IMR-90 (cell line): ENCODE measurements around the gene TMPRSS13. TPM values are rescaled to one million over a fixed set of nuclear protein-coding genes. Genes with fewer than 3 reads are reported as not detected.

Experiments used
- ATAC-seq: fragments of 200-7000 bp; cut with Tn5 transposase; 2 replicates; pipeline ENCODE4 v1.9.1; 2020; ENCODE audit warnings: low read depth, mild to moderate bottlenecking, moderate library complexity
- BruUV-seq: library from RNA; stranded (reverse); fragments of 400-500 nt; replicated peaks from 2 replicates; lab custom pipeline; 2021; lab: Mats Ljungman, UMichigan
- CTCF ChIA-PET: fragments of 300-600 bp; formaldehyde crosslinking; extraction: SDS; loops from one replicate; lab custom pipeline; 2021; ENCODE audit warnings: antibody characterized with exemption; lab: Yijun Ruan, JAX
- POLR2A ChIA-PET: fragments of 300-600 bp; sonication (Branson Sonifier 250); formaldehyde crosslinking; loops from one replicate; lab custom pipeline; 2022; ENCODE audit warnings: antibody characterized with exemption; ENCODE audit not compliant: unreplicated experiment; lab: Charles Lee
- DNase-seq: peaks from one replicate; pipeline ENCODE4 v3.0.0; 2013
- H2AFZ ChIP-seq: replicated peaks from 2 replicates; pipeline ENCODE3; 2013; ENCODE audit warnings: low read length, mild to moderate bottlenecking; ENCODE audit not compliant: poor library complexity
- H2AK5ac ChIP-seq: 2 replicates; pipeline ENCODE4 v1.6.1; 2013; ENCODE audit warnings: low read depth, low read length, inconsistent platforms
- H2AK9ac ChIP-seq: replicated peaks from 2 replicates; pipeline ENCODE3; 2013; ENCODE audit warnings: mild to moderate bottlenecking, low read depth, low read length, moderate library complexity; ENCODE audit not compliant: poor library complexity
- H2BK120ac ChIP-seq: 2 replicates; pipeline ENCODE4 v1.6.1; 2013; ENCODE audit warnings: low read depth, low read length, inconsistent platforms
- H2BK15ac ChIP-seq: 3 replicates; pipeline ENCODE4 v1.6.1; 2013; ENCODE audit warnings: low read depth, low read length, inconsistent platforms
- H2BK20ac ChIP-seq: 2 replicates; pipeline ENCODE4 v1.6.1; 2013; ENCODE audit warnings: low read depth, mild to moderate bottlenecking, inconsistent platforms, low read length, moderate library complexity
- H2BK5ac ChIP-seq: 2 replicates; pipeline ENCODE4 v1.6.1; 2013; ENCODE audit warnings: mild to moderate bottlenecking, low read depth, low read length, inconsistent platforms; ENCODE audit not compliant: poor library complexity, severe bottlenecking
- H3K14ac ChIP-seq: replicated peaks from 2 replicates; pipeline ENCODE4 v1.6.1; 2013; ENCODE audit warnings: low read depth, low read length, inconsistent platforms
- H3K18ac ChIP-seq: 2 replicates; pipeline ENCODE4 v1.6.1; 2013; ENCODE audit warnings: low read depth, low read length, control low read depth
- H3K23ac ChIP-seq: 2 replicates; pipeline ENCODE4 v1.6.1; 2013; ENCODE audit warnings: low read depth, low read length, inconsistent platforms
- H3K27ac ChIP-seq: 2 replicates; pipeline ENCODE4 v1.5.1; 2013; ENCODE audit warnings: mild to moderate bottlenecking, control low read depth, low read length; ENCODE audit not compliant: insufficient read depth
- H3K27me3 ChIP-seq: 2 replicates; pipeline ENCODE4 v1.6.1; 2013; ENCODE audit warnings: low read length; ENCODE audit not compliant: control insufficient read depth, insufficient read depth
- H3K36me3 ChIP-seq: 2 replicates; pipeline ENCODE4 v1.6.1; 2013; ENCODE audit warnings: low read length, mixed read lengths; ENCODE audit not compliant: control insufficient read depth, insufficient read depth
- H3K4ac ChIP-seq: 2 replicates; pipeline ENCODE4 v1.6.1; 2013; ENCODE audit warnings: low read depth, low read length, inconsistent platforms
- H3K4me1 ChIP-seq: 2 replicates; pipeline ENCODE4 v1.6.1; 2013; ENCODE audit warnings: low read length, mixed read lengths; ENCODE audit not compliant: control insufficient read depth, insufficient read depth
- H3K4me2 ChIP-seq: 2 replicates; pipeline ENCODE4 v1.6.1; 2013; ENCODE audit warnings: low read depth, mild to moderate bottlenecking, control low read depth, low read length, moderate library complexity
- H3K4me3 ChIP-seq: 2 replicates; pipeline ENCODE4 v1.5.1; 2013; ENCODE audit warnings: low read depth, mild to moderate bottlenecking, control low read depth, low read length, moderate library complexity; ENCODE audit not compliant: insufficient read depth
- H3K56ac ChIP-seq: 2 replicates; pipeline ENCODE4 v1.6.1; 2013; ENCODE audit warnings: low read length, inconsistent platforms; ENCODE audit not compliant: insufficient read depth; ENCODE audit errors: extremely low read depth
- H3K79me1 ChIP-seq, 2 experiments: 2 replicates each; pipeline ENCODE4 v1.6.1; 2013; ENCODE audit warnings: low read length in 2 of 2, inconsistent platforms in 1 of 2, low read depth in 1 of 2
- H3K9ac ChIP-seq: 2 replicates; pipeline ENCODE4 v1.6.1; 2013; ENCODE audit warnings: low read depth, low read length, control low read depth
- H3K9me1 ChIP-seq: 2 replicates; pipeline ENCODE4 v1.6.1; 2013; ENCODE audit warnings: low read length, inconsistent platforms; ENCODE audit not compliant: insufficient read depth
- H3K9me3 ChIP-seq: 2 replicates; pipeline ENCODE4 v1.6.1; 2013; ENCODE audit warnings: low read length; ENCODE audit not compliant: control insufficient read depth, insufficient read depth
- H4K20me1 ChIP-seq: 2 replicates; pipeline ENCODE4 v1.6.1; 2013; ENCODE audit warnings: low read length, inconsistent platforms; ENCODE audit not compliant: insufficient read depth
- H4K5ac ChIP-seq: 2 replicates; pipeline ENCODE4 v1.6.1; 2013; ENCODE audit warnings: mild to moderate bottlenecking, low read depth, low read length, control low read depth
- H4K8ac ChIP-seq, 2 experiments: 2 replicates each; pipeline ENCODE4 v1.6.1; 2013; ENCODE audit warnings: low read depth in 2 of 2, low read length in 2 of 2, control low read depth in 1 of 2, inconsistent platforms in 1 of 2
- H4K91ac ChIP-seq: 2 replicates; pipeline ENCODE4 v1.6.1; 2013; ENCODE audit warnings: low read depth, low read length, inconsistent platforms; ENCODE audit not compliant: insufficient read depth
- BHLHE40 ChIP-seq: fragments of 150-350 bp; IDR thresholded peaks from 2 replicates; pipeline ENCODE4 v1.6.1; 2016; ENCODE audit warnings: mild to moderate bottlenecking, low read depth, low read length
- CHD1 ChIP-seq: IDR thresholded peaks from 2 replicates; pipeline ENCODE4 v1.6.1; 2012; ENCODE audit warnings: low read depth, low read length, improper control_type of control experiment
- ELK1 ChIP-seq: fragments of 150-350 bp; IDR thresholded peaks from 2 replicates; pipeline ENCODE4 v1.6.1; 2016; ENCODE audit warnings: low read depth, mild to moderate bottlenecking, low read length, moderate library complexity, borderline replicate concordance
- FOS ChIP-seq: fragments of 150-350 bp; IDR thresholded peaks from 2 replicates; pipeline ENCODE4 v1.6.1; 2016; ENCODE audit warnings: low read depth, low read length
- MAFK ChIP-seq: IDR thresholded peaks from 2 replicates; pipeline ENCODE4 v1.6.1; 2012; ENCODE audit warnings: low read depth, low read length, improper control_type of control experiment
- NFE2L2 ChIP-seq: fragments of 150-350 bp; IDR thresholded peaks from 2 replicates; pipeline ENCODE4 v1.6.1; 2016; ENCODE audit warnings: low read depth, mild to moderate bottlenecking, low read length
- RCOR1 ChIP-seq: IDR thresholded peaks from 2 replicates; pipeline ENCODE4 v1.6.1; 2012; ENCODE audit warnings: mild to moderate bottlenecking, low read length, improper control_type of control experiment; ENCODE audit not compliant: insufficient replicate concordance
- RFX5 ChIP-seq: IDR thresholded peaks from 2 replicates; pipeline ENCODE4 v1.8.0; 2012; ENCODE audit warnings: low read depth, mild to moderate bottlenecking, low read length, moderate library complexity
- SMC3 ChIP-seq: fragments of 150-350 bp; IDR thresholded peaks from 2 replicates; pipeline ENCODE4 v1.6.1; 2016; ENCODE audit warnings: low read depth, mild to moderate bottlenecking, antibody characterized with exemption, low read length, moderate library complexity
- USF2 ChIP-seq: fragments of 150-350 bp; IDR thresholded peaks from 2 replicates; pipeline ENCODE4 v1.6.1; 2017; ENCODE audit warnings: mild to moderate bottlenecking, antibody characterized with exemption, low read length, low read depth
- WGBS, 2 experiments: methylation state at CpG; one replicate each; pipeline versions ENCODE4 v1.1.5 to v1.1.7; 2013; ENCODE audit warnings: missing lambda C conversion rate in 2 of 2; ENCODE audit not compliant: insufficient read length in 1 of 2; ENCODE audit errors: extremely low coverage in 2 of 2; 5-methylcytosine and 5-hydroxymethylcytosine counted together
- dilution Hi-C: fragments of 300-500 bp; cut with HindIII; formaldehyde crosslinking; loops from one replicate; pipeline ENCODE4 v1.14.3; 2018; ENCODE audit warnings: low sequenced_read_pairs; ENCODE audit not compliant: unreplicated experiment
- in situ Hi-C: fragments of 300-500 bp; cut with MboI; formaldehyde crosslinking; loops from 3 replicates; pipeline ENCODE4 v1.14.3; 2019; ENCODE audit warnings: low sequenced_read_pairs, inconsistent platforms, mixed read lengths
- intact Hi-C: fragments of 100-400 bp; cut with micrococcal nuclease; formaldehyde crosslinking; loops from 2 replicates; pipeline ENCODE4 v1.10.0; 2022
- polyA plus RNA-seq, 3 experiments: library from polyadenylated mRNA; depleted of rRNA; stranded (reverse); fragments of >200 nt; gene quantifications; 2 replicates each; pipeline ENCODE4 v1.2.3, GENCODE V29; 2012; ENCODE audit warnings: low replicate concordance in 1 of 3
- total RNA-seq: library from RNA; depleted of rRNA; stranded (reverse); fragments of >200 nt; gene quantifications from 2 replicates; pipeline ENCODE4 v1.2.3, GENCODE V29; 2012

The TMPRSS13 gene
- total and polyA plus RNA-seq, 2 of the 4 experiments (the other 2 are of a cell fraction): not detected

GRCh38 chr11:117852309-117852708, 76.9 kb downstream of the TMPRSS13 start:
- H2AK5ac ChIP-seq: no peak overlapping the region
- H2BK20ac ChIP-seq: no peak overlapping the region
- H3K18ac ChIP-seq: no peak overlapping the region
- TF ChIP-seq CHD1 (no peak), BHLHE40 (no peak), SMC3 (no peak), RFX5 (no peak), USF2 (no peak), NFE2L2 (no peak), ELK1 (no peak), FOS (no peak), MAFK (no peak), RCOR1 (no peak)
- no peak overlapping the region for H3K27ac ChIP-seq
- no peak overlapping the region for H2AFZ ChIP-seq
- peaks cover 8% of the 10 kb centered on the region for H3K27me3 ChIP-seq
- intact Hi-C loops: no loop called here
- H3K9me1 ChIP-seq: no peaks in the 10 kb centered on the region
- H3K4me2 ChIP-seq: no peak overlapping the region
- H3K9me3 ChIP-seq: no peaks in the 10 kb centered on the region
- BruUV-seq: no TSS peak
- no peak for DNase-seq
- no peak overlapping the region for H3K14ac ChIP-seq
- H2BK120ac ChIP-seq: no peak overlapping the region
- no peak overlapping the region for H2AK9ac ChIP-seq
- no peak for ATAC-seq
- H4K91ac ChIP-seq: no peak overlapping the region
- no peak overlapping the region for H4K8ac ChIP-seq
- H3K4me1 ChIP-seq: no peaks in the 10 kb centered on the region
- H4K5ac ChIP-seq: no peak overlapping the region
- no peak overlapping the region for H2BK5ac ChIP-seq
- WGBS, 2 experiments: no CpG with 5 or more reads among the region's 3 CpGs
- H3K56ac ChIP-seq: no peak overlapping the region
- H4K20me1 ChIP-seq: no peaks in the 10 kb centered on the region
- no peak overlapping the region for H3K9ac ChIP-seq
- H2BK15ac ChIP-seq: no peak overlapping the region
- no peak overlapping the region for H3K4me3 ChIP-seq
- in situ Hi-C loops: no loop called here
- H3K4ac ChIP-seq: no peak overlapping the region
- ChIA-PET CTCF (no interaction called here), POLR2A (no interaction called here)
- H3K36me3 ChIP-seq: no peaks in the 10 kb centered on the region
- no peak overlapping the region for H3K23ac ChIP-seq
- no peaks in the 10 kb centered on the region for H3K79me1 ChIP-seq
- dilution Hi-C loops: no loop called here
